Hepatocyte (in vitro differentiated cells): Measurements from ENCODE around the gene TM4SF5.

Experiments
- CTCF ChIP-seq: fragments of 200-600 bp; sonication (generic); IDR thresholded peaks from 2 replicates; pipeline ENCODE4 v1.5.1; 2016; ENCODE audit warnings: antibody characterized with exemption, mild to moderate bottlenecking; ENCODE audit not compliant: poor library complexity
- EZH2 ChIP-seq: fragments of 200-600 bp; sonication (generic); IDR thresholded peaks from 2 replicates; pipeline ENCODE4 v1.6.1; 2016; ENCODE audit warnings: antibody characterized with exemption, mild to moderate bottlenecking, borderline replicate concordance
- EZH2phosphoT487 ChIP-seq: fragments of 200-600 bp; sonication (generic); IDR thresholded peaks from one replicate; pipeline ENCODE4 v1.6.1; 2018; ENCODE audit warnings: antibody characterized with exemption, mild to moderate bottlenecking, low read depth, moderate library complexity; ENCODE audit not compliant: unreplicated experiment, severe bottlenecking

- TF ChIP-seq CTCF (no peak), EZH2 (no peak), EZH2phosphoT487 (no peak)
These were observed 51.1 kb downstream of the TM4SF5 start for GRCh38 chr17:4822835-4823234.
